Measurements from ENCODE around the gene MYPOP.

- TF ChIP-seq ZNF605 (CRISPR knock-in tag; IDR thresholded peaks at IDR 0.05) (peak; percentile 69; the same call in 1 of the 2 replicates), CTCF (CRISPR knock-in tag; IDR thresholded peaks at IDR 0.05) (peak; percentile 43), STAG1 (CRISPR knock-in tag; IDR thresholded peaks at IDR 0.05) (0 out of 2 replicates have a peak, but pooled peaks have one; percentile 8), PBX3 (CRISPR knock-in tag; IDR thresholded peaks at IDR 0.05; ENCODE audit: borderline replicate concordance) (no peak), CREBL2 (CRISPR knock-in tag; IDR thresholded peaks at IDR 0.05; ENCODE audit: borderline replicate concordance) (no peak), ZNF138 (CRISPR knock-in tag; IDR thresholded peaks at IDR 0.05; ENCODE audit: low read depth) (no peak), ZNF263 (CRISPR knock-in tag; IDR thresholded peaks at IDR 0.05) (no peak), KLF13 (CRISPR knock-in tag; IDR thresholded peaks at IDR 0.05) (no peak)
Measured at GRCh38 chr19:45927565-45928261, 25.3 kb upstream of the MYPOP start.
